ENCODE data around the gene KPNA6.
A peak's percentile ranks its signal among the peaks of the same experiment; 100 is the strongest.

Gene KPNA6

DNA sequence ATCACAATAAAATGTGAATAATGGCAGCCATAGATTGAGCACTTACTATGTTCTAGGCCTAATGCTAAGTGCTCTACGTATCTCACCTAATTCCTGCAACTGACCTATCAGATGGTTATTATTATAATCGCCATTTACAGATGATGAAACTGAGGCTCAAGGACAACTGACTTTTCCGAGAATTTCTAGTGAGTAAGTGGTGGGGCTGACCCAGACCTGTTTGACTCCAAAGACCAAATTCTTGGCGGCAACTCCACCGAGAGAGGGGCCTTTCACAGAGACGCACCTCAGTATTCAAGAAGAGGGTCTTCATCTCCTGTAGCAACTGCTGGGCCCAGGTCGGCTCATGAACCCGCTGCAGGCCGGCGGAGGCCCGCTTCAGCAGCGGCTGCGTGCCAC lies 113.7 kb downstream of the KPNA6 start:
- DNase-seq, result no peak

DNA sequence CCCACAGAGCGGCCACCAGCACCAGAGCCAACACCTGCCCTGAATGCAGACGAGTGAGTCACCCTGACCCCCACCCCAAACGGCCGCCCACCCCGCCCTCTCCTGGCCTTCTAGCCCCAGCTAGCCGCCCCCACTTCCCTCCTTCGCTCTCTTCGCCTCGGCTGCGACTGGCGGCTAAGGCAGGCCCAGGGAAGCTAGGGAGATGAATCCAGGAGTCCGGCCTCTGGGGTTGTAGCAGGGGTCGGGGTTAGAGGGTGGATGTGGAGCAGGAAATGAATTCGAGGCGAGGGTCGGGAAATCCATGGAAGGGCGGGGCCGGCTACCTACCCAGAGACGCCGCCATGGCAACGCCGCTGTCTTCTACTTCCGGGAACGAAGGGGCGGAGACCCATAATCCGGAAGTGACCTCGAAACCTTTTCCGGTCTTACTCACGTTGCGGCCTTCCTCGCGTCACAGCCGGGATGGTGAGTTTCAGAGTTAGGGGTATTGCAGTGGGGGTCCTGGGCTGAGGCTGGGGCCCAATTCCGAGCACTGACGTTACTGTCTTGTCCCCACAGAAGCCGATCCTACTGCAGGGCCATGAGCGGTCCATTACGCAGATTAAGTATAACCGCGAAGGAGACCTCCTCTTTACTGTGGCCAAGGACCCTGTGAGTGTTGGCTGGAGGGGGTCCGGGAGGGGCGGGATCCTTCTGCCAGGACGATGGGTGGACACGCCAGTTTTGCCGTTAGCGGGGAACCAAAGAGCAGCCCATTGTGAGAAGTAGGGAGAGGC lies 114.3 kb downstream of the KPNA6 start, which contains the start of the genes EIF3I and TMEM234:
Gene EIF3I, plus strand, starts transcription at position 428 of the 776 bp plus-strand sequence. Its CDS starts 35 bp downstream, at position 463.
Gene TMEM234, minus strand, starts transcription at position 374 of the 776 bp plus-strand sequence. Its CDS starts 31 bp downstream, at position 343.
- DNase-seq, result peak; percentile 84 to 93

DNA sequence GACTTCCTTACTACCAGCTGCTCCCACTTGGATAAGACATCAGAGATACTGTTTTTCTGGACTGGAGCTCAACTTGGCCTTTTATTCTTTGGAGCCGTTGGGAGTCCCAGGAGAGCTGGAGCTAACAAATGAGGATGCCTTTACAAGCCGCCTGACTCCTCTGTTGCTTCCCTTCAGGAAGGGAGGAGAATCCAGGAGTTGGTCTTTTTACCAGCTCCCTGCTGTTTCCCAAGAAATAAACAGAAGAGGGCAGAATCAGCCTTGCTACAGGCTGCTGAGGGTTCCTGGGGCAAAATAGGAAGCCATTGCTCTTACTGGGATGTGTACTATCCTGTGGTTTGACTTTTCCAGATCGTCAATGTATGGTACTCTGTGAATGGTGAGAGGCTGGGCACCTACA lies 115.8 kb downstream of the KPNA6 start:
- DNase-seq, result no peak

DNA sequence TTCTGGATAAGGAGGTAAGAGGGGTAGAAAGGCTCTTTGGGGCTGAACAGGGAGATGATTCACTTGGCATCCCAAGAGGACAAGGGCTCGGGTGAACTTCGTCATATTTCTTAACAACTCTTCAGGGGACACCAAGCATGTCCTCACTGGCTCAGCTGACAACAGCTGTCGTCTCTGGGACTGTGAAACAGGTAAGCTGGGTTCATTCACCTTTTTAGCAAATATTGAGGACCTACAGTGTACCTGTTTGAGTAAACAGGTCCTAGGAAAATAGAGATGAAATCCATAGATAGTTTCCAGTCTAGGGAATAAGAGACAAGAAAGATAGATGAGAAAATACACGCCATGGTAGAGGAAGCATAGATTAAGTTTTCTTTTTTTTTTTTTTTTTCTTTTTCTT lies 116.4 kb downstream of the KPNA6 start:
- no peak for DNase-seq

Data from stimulated activated CD4-positive, alpha-beta T cell treated with anti-CD3 and anti-CD28 coated beads, Interleukin-4, amount 100 ng/mL, for 4 hours (primary cell).